GM12878 (cell line): ENCODE data around the gene LDB3. TPM values are rescaled to one million over a fixed set of nuclear protein-coding genes. Genes with fewer than 3 reads are reported as not detected.

Source experiments
- ATAC-seq: fragments of 200-7000 bp; cut with Tn5 transposase; 3 replicates; pipeline ENCODE4 v1.9.1; 2020; ENCODE audit warnings: mild to moderate bottlenecking, moderate library complexity
- BruUV-seq: library from RNA; stranded (reverse); fragments of 400-500 nt; replicated peaks from 2 replicates; lab custom pipeline; 2021; lab: Mats Ljungman, UMichigan
- CTCF ChIA-PET: fragments of 300-600 bp; sonication (Branson Sonifier 250); formaldehyde crosslinking; extraction: SDS; loops from one replicate; lab custom pipeline; 2021; ENCODE audit warnings: inconsistent platforms; lab: Yijun Ruan, JAX
- POLR2A ChIA-PET: fragments of 350-600 bp; formaldehyde crosslinking; extraction: SDS; loops from one replicate; lab custom pipeline; 2021; ENCODE audit warnings: inconsistent platforms; lab: Charles Lee
- RAD21 ChIA-PET: fragments of 300-600 bp; sonication (Branson Sonifier 250); formaldehyde crosslinking; loops from one replicate; lab custom pipeline; 2023; ENCODE audit warnings: antibody characterized with exemption; ENCODE audit not compliant: unreplicated experiment; lab: Charles Lee
- SMC1A ChIA-PET: fragments of 300-600 bp; sonication (Branson Sonifier 250); formaldehyde crosslinking; loops from one replicate; lab custom pipeline; 2023; ENCODE audit not compliant: unreplicated experiment, uncharacterized antibody; lab: Charles Lee
- DNase-seq: peaks from one replicate; pipeline ENCODE4 v3.0.0-alpha.2; 2011; ENCODE audit warnings: low read depth, low spot score
- FAIRE-seq: peaks from 3 replicates; lab custom pipeline; 2011; peaks lifted over from hg19 to GRCh38; lab: Jason Lieb, UNC
- H2AFZ ChIP-seq: 2 replicates; pipeline ENCODE4 v1.6.0; 2011; ENCODE audit warnings: low read depth, low read length, control low read depth; ENCODE audit not compliant: control insufficient read depth
- H3K27ac ChIP-seq: 2 replicates; pipeline ENCODE4 v1.5.1; 2011; ENCODE audit warnings: control low read depth; ENCODE audit not compliant: control insufficient read depth, insufficient read depth
- H3K27me3 ChIP-seq, 2 experiments: replicated peaks in 1 of 2; 2 replicates each; pipeline versions ENCODE4 v1.6.0 to v1.6.1; 2011; ENCODE audit warnings: low read length in 1 of 2; ENCODE audit not compliant: control insufficient read depth in 2 of 2, insufficient read depth in 2 of 2
- H3K36me3 ChIP-seq, 2 experiments: 2 replicates each; pipeline ENCODE4 v1.5.1; 2011; ENCODE audit warnings: low read length in 1 of 2; ENCODE audit not compliant: control insufficient read depth in 2 of 2, insufficient read depth in 2 of 2
- H3K4me1 ChIP-seq: 2 replicates; pipeline ENCODE4 v1.6.1; 2011; ENCODE audit warnings: mild to moderate bottlenecking, low read length, moderate library complexity, mixed read lengths; ENCODE audit not compliant: control insufficient read depth, insufficient read depth
- H3K4me2 ChIP-seq: 2 replicates; pipeline ENCODE4 v1.6.0; 2011; ENCODE audit warnings: control low read depth; ENCODE audit not compliant: control insufficient read depth, insufficient read depth
- H3K4me3 ChIP-seq: fragments of 200-600 bp; sonication (generic); 2 replicates; pipeline ENCODE4 v1.5.1; 2016
- H3K79me2 ChIP-seq: 2 replicates; pipeline ENCODE4 v1.6.0; 2011; ENCODE audit warnings: low read length; ENCODE audit not compliant: control insufficient read depth, insufficient read depth
- H3K9ac ChIP-seq: 2 replicates; pipeline ENCODE4 v1.8.0; 2011; ENCODE audit warnings: low read length, control low read depth, mixed read lengths; ENCODE audit not compliant: control insufficient read depth, insufficient read depth
- H3K9me3 ChIP-seq: replicated peaks from 3 replicates; pipeline ENCODE4 v1.5.1; 2011; ENCODE audit warnings: mild to moderate bottlenecking, low read length; ENCODE audit not compliant: control insufficient read depth, insufficient read depth
- H4K20me1 ChIP-seq: 2 replicates; pipeline ENCODE4 v1.6.0; 2011; ENCODE audit not compliant: control insufficient read depth, insufficient read depth
- BACH1 ChIP-seq: fragments of 450-650 bp; IDR thresholded peaks from 2 replicates; pipeline ENCODE4 v1.6.1; 2017; ENCODE audit warnings: mild to moderate bottlenecking, borderline replicate concordance
- BHLHE40 ChIP-seq, 2 experiments: fragments of 450-650 bp in 1 of 2; IDR thresholded peaks; 2 replicates each; pipeline ENCODE4 v1.6.1; 2011 to 2017; ENCODE audit warnings: low read depth in 2 of 2, borderline replicate concordance in 1 of 2, improper control_type of control experiment in 1 of 2, low read length in 1 of 2, mild to moderate bottlenecking in 1 of 2
- CBFB ChIP-seq: IDR thresholded peaks from 2 replicates; pipeline ENCODE4 v1.6.1; 2016; ENCODE audit warnings: antibody characterized with exemption, low read depth
- CBX3 ChIP-seq: fragments of 200-600 bp; sonication (generic); IDR thresholded peaks from 2 replicates; pipeline ENCODE4 v1.6.1; 2016; ENCODE audit warnings: low read depth, borderline replicate concordance
- CREB1 ChIP-seq: IDR thresholded peaks from 2 replicates; pipeline ENCODE4 v1.6.1; 2012; ENCODE audit warnings: low read depth, mild to moderate bottlenecking, inconsistent platforms
- ESRRA ChIP-seq: IDR thresholded peaks from 2 replicates; pipeline ENCODE4 v1.6.1; 2012; ENCODE audit warnings: mild to moderate bottlenecking, low read length, improper control_type of control experiment
- FOS ChIP-seq: IDR thresholded peaks from 3 replicates; pipeline ENCODE4 v1.6.1; 2011; ENCODE audit warnings: borderline replicate concordance; ENCODE audit not compliant: insufficient read length; ENCODE audit errors: extremely low read depth
- FOXM1 ChIP-seq: IDR thresholded peaks from 2 replicates; pipeline ENCODE4 v1.6.1; 2012; ENCODE audit warnings: low read depth, mild to moderate bottlenecking, inconsistent platforms, low read length, moderate library complexity
- GABPA ChIP-seq: IDR thresholded peaks from 2 replicates; pipeline ENCODE4 v1.6.1; 2014; ENCODE audit warnings: antibody characterized with exemption, low read depth, mild to moderate bottlenecking, inconsistent platforms
- HDAC2 ChIP-seq: fragments of 200-600 bp; sonication (generic); IDR thresholded peaks from 2 replicates; pipeline ENCODE4 v1.6.1; 2017
- KLF5 ChIP-seq: fragments of 450-650 bp; IDR thresholded peaks from 2 replicates; pipeline ENCODE4 v1.6.1; 2014; ENCODE audit warnings: mild to moderate bottlenecking; ENCODE audit not compliant: partially characterized antibody
- POLR2AphosphoS2 ChIP-seq: IDR thresholded peaks from 2 replicates; pipeline ENCODE4 v1.6.1; 2011; ENCODE audit warnings: low read depth, mild to moderate bottlenecking, low read length, improper control_type of control experiment, moderate library complexity
- RCOR1 ChIP-seq: conservative IDR thresholded peaks from 2 replicates; pipeline ENCODE4 v1.6.1; 2012; ENCODE audit warnings: low read depth, low read length, improper control_type of control experiment
- RFX5 ChIP-seq: IDR thresholded peaks from 2 replicates; pipeline ENCODE4 v1.6.1; 2011; ENCODE audit warnings: low read depth, low read length, improper control_type of control experiment
- TBL1XR1 ChIP-seq: IDR thresholded peaks from 2 replicates; pipeline ENCODE4 v1.6.1; 2012; ENCODE audit warnings: low read depth, low read length, improper control_type of control experiment
- TCF12 ChIP-seq: IDR thresholded peaks from 2 replicates; pipeline ENCODE4 v1.6.1; 2011; ENCODE audit warnings: low read depth, mild to moderate bottlenecking, low read length
- ZNF207 ChIP-seq: fragments of 450-650 bp; IDR thresholded peaks from 2 replicates; pipeline ENCODE4 v1.6.1; 2014; ENCODE audit warnings: antibody characterized with exemption, mild to moderate bottlenecking, borderline replicate concordance
- ZNF384 ChIP-seq: IDR thresholded peaks from 2 replicates; pipeline ENCODE4 v1.6.1; 2012; ENCODE audit warnings: low read depth, mild to moderate bottlenecking, low read length, improper control_type of control experiment, borderline replicate concordance
- WGBS: methylation state at CpG from one replicate; pipeline ENCODE4 v1.1.6; 2016; ENCODE audit warnings: low lambda C conversion rate; ENCODE audit not compliant: insufficient replicate concordance, insufficient coverage; ENCODE audit errors: missing lambda C conversion rate; 5-methylcytosine and 5-hydroxymethylcytosine counted together
- in situ Hi-C: fragments of 300-500 bp; cut with MboI; formaldehyde crosslinking; loops from 9 replicates; pipeline ENCODE4 v1.14.3; 2018; ENCODE audit warnings: mixed read lengths
- intact Hi-C: fragments of 100-400 bp; cut with micrococcal nuclease; formaldehyde crosslinking; loops from one replicate; pipeline ENCODE4 v1.14.2; 2022; ENCODE audit not compliant: unreplicated experiment
- polyA plus RNA-seq, 11 experiments: library from polyadenylated mRNA; depleted of rRNA in 4 of 11; unstranded in 6 of 11; stranded (reverse) in 5 of 11; fragments of >200 nt; fragmentation: Nextera tagmentation in 4 of 11; fragmentation: Illumina TruSeq in 1 of 11; extraction: Ambion mirVana in 4 of 11; extraction: Trizol in 1 of 11; gene quantifications; 1 replicate in 1 of 11; 2 replicates in 10 of 11; pipeline versions ENCODE4 v1.2.1 to v1.2.3, GENCODE V29; 2011 to 2016; ENCODE audit warnings: inconsistent platforms in 2 of 11, missing spikeins in 2 of 11, low read depth in 1 of 11
- total RNA-seq, 4 experiments: library from RNA; depleted of rRNA in 3 of 4; stranded (reverse); fragments of >200 nt in 3 of 4; fragmentation: Illumina TruSeq in 1 of 4; extraction: Trizol in 1 of 4; gene quantifications; 2 replicates each; pipeline versions ENCODE4 v1.2.1 to v1.2.3, GENCODE V29; 2013 to 2021
- TF ChIP-seq, protein P1 (sequence below): IDR thresholded peaks from 2 replicates; pipeline ENCODE4 v1.6.1; 2011; ENCODE audit warnings: borderline replicate concordance, low read depth, mild to moderate bottlenecking, moderate library complexity, mixed read lengths, low read length; ENCODE audit not compliant: insufficient read depth; ENCODE audit errors: extremely low read length
- TF ChIP-seq, protein P2 (sequence below): IDR thresholded peaks from 2 replicates; pipeline ENCODE4 v1.6.1; 2012; ENCODE audit warnings: low read depth, low read length, improper control_type of control experiment

The LDB3 gene
- total and polyA plus RNA-seq, 10 of the 15 experiments (the other 5 are each of a cell fraction or from before 2014, with no cell fraction given) = 0.02 to 0.07 (median 0.04) TPM; not detected in 1

GRCh38 chr10:86655596-86655995, 12.7 kb upstream of the LDB3 start:
- no peak overlapping the region for H3K9ac ChIP-seq

More at GRCh38 chr10:86655596-86655995, 12.7 kb upstream of the LDB3 start:
- no peak overlapping the region for H2AFZ ChIP-seq
- no peak overlapping the region for H3K4me2 ChIP-seq
- ChIA-PET RAD21 (no interaction called here), POLR2A (no interaction called here), CTCF (interaction anchor here (1.0 kb wide), 1 partner anchor 13 kb away, joined by 3 read pairs; no protein-coding TSS in a partner anchor), SMC1A (no interaction called here)
- H3K27ac ChIP-seq = no peak overlapping the region
- no peak for FAIRE-seq
- no peaks in the 10 kb centered on the region; the same call in 1 of the 2 replicates for H4K20me1 ChIP-seq
- no peak for DNase-seq
- in situ Hi-C loops (no loop called here), intact Hi-C loops (no loop called here)
- no peaks in the 10 kb centered on the region for H3K36me3 ChIP-seq
- WGBS = 33% methylated on average over 3 of the region's 3 CpGs
- no peaks in the 10 kb centered on the region for H3K4me1 ChIP-seq
- TF ChIP-seq RCOR1 (no peak), CREB1 (no peak), BACH1 (no peak), RFX5 (no peak), KLF5 (no peak), ESRRA (no peak), GABPA (no peak), POLR2AphosphoS2 (no peak), TCF12 (no peak), FOS (no peak), CBFB (no peak), TBL1XR1 (no peak), ZNF207 (no peak), FOXM1 (no peak), BHLHE40 (IDR thresholded peaks at IDR 0.05; ENCODE audit: borderline replicate concordance in 1 of 2, low read depth in 2 of 2, low read length in 1 of 2) (no peak), ZNF384 (no peak), HDAC2 (no peak), CBX3 (no peak)
- TF ChIP-seq, protein P1, sequence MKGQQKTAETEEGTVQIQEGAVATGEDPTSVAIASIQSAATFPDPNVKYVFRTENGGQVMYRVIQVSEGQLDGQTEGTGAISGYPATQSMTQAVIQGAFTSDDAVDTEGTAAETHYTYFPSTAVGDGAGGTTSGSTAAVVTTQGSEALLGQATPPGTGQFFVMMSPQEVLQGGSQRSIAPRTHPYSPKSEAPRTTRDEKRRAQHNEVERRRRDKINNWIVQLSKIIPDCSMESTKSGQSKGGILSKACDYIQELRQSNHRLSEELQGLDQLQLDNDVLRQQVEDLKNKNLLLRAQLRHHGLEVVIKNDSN = no peak
- TF ChIP-seq, protein P2, sequence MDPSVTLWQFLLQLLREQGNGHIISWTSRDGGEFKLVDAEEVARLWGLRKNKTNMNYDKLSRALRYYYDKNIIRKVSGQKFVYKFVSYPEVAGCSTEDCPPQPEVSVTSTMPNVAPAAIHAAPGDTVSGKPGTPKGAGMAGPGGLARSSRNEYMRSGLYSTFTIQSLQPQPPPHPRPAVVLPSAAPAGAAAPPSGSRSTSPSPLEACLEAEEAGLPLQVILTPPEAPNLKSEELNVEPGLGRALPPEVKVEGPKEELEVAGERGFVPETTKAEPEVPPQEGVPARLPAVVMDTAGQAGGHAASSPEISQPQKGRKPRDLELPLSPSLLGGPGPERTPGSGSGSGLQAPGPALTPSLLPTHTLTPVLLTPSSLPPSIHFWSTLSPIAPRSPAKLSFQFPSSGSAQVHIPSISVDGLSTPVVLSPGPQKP = no peak
- no peak for ATAC-seq
- no peak overlapping the region for H3K4me3 ChIP-seq
- no peaks in the 10 kb centered on the region for H3K79me2 ChIP-seq
- no TSS peak for BruUV-seq
- no peaks in the 10 kb centered on the region; a peak in 1 of 4 replicates for H3K27me3 ChIP-seq
- H3K9me3 ChIP-seq = no peaks in the 10 kb centered on the region
